C4-2B (cell line): ENCODE data around the gene NAV2.

Experiments
- ZFX ChIP-seq: fragments of 450-650 bp; IDR thresholded peaks from 2 replicates; pipeline ENCODE4 v1.6.1; 2017
- TF ChIP-seq, protein P1 (sequence below): fragments of 450-650 bp; conservative IDR thresholded peaks from 2 replicates; pipeline ENCODE4 v1.5.1; 2017; ENCODE audit warnings: mild to moderate bottlenecking

DNA sequence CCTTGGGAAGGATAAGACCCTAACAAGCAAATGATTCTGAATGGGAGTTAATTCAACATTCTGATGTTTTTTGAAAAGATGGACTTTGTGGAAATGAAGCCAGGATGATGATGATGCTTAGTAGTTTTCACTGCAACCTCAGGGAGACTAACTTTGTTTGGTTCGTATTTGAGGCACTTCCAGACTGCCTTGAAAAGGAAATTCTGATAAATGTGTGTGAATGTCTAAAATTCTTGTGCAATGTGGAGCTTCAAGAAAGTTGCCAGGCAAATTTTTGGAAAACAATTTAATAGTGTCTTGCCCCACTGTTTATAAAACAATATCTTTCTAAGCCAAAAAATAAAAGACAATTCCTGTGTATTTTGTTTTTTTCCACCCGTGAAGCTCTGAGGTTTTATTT is 11.2 kb upstream of the NAV2 start:
- TF ChIP-seq, protein P1, sequence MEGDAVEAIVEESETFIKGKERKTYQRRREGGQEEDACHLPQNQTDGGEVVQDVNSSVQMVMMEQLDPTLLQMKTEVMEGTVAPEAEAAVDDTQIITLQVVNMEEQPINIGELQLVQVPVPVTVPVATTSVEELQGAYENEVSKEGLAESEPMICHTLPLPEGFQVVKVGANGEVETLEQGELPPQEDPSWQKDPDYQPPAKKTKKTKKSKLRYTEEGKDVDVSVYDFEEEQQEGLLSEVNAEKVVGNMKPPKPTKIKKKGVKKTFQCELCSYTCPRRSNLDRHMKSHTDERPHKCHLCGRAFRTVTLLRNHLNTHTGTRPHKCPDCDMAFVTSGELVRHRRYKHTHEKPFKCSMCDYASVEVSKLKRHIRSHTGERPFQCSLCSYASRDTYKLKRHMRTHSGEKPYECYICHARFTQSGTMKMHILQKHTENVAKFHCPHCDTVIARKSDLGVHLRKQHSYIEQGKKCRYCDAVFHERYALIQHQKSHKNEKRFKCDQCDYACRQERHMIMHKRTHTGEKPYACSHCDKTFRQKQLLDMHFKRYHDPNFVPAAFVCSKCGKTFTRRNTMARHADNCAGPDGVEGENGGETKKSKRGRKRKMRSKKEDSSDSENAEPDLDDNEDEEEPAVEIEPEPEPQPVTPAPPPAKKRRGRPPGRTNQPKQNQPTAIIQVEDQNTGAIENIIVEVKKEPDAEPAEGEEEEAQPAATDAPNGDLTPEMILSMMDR: no peak
- TF ChIP-seq ZFX: no peak
